Measurements from ENCODE around the gene AP4B1.

DNA sequence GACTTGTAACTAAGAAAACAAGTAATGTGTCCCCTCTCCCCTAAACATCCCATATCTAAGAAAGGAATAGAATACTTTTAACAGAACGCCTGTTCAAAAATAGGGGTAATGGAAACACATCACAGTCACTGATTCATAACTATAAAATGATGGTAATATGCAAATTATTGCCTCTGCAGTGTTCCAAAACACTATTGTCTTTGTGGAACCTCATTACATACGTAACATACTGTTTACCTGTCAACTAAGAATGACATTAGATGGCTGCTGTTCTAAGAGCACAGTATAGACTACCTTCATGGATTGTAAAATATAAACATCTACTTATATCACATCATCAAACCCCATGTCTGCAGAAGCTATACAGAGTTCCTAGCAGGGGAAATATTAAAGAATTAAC, 13.8 kb downstream of the AP4B1 start:
- TF ChIP-seq, protein P1, sequence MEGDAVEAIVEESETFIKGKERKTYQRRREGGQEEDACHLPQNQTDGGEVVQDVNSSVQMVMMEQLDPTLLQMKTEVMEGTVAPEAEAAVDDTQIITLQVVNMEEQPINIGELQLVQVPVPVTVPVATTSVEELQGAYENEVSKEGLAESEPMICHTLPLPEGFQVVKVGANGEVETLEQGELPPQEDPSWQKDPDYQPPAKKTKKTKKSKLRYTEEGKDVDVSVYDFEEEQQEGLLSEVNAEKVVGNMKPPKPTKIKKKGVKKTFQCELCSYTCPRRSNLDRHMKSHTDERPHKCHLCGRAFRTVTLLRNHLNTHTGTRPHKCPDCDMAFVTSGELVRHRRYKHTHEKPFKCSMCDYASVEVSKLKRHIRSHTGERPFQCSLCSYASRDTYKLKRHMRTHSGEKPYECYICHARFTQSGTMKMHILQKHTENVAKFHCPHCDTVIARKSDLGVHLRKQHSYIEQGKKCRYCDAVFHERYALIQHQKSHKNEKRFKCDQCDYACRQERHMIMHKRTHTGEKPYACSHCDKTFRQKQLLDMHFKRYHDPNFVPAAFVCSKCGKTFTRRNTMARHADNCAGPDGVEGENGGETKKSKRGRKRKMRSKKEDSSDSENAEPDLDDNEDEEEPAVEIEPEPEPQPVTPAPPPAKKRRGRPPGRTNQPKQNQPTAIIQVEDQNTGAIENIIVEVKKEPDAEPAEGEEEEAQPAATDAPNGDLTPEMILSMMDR (IDR thresholded peaks at IDR 0.05) = no peak
- no peak for TF ChIP-seq ZFX (IDR thresholded peaks at IDR 0.05; ENCODE audit: borderline replicate concordance)

Measured in 22Rv1 (cell line).